GM23338 (cell line): ENCODE data around the gene SARM1. TPM values are rescaled to one million over a fixed set of nuclear protein-coding genes. Genes with fewer than 3 reads are reported as not detected.

Experiments used
- ATAC-seq: fragments of 200-7000 bp; cut with Tn5 transposase; 3 replicates; pipeline ENCODE4 v1.9.1; 2020
- DNase-seq: peaks from one replicate; pipeline ENCODE4 v3.0.0-alpha.2; 2015; ENCODE audit warnings: low spot score
- H2AFZ ChIP-seq: fragments of 200-600 bp; sonication (generic); 2 replicates; pipeline ENCODE4 v1.8.0; 2016; ENCODE audit warnings: antibody characterized with exemption, mild to moderate bottlenecking, moderate library complexity
- H3F3A ChIP-seq: fragments of 200-600 bp; sonication (generic); replicated peaks from 2 replicates; pipeline ENCODE4 v1.8.0; 2017; ENCODE audit warnings: antibody characterized with exemption, mixed run types, low read depth
- H3K27ac ChIP-seq: fragments of 200-600 bp; sonication (generic); 2 replicates; pipeline ENCODE4 v1.6.1; 2016; ENCODE audit warnings: low read depth
- H3K27me3 ChIP-seq: fragments of 200-600 bp; sonication (generic); 2 replicates; pipeline ENCODE4 v1.8.0; 2016; ENCODE audit warnings: mild to moderate bottlenecking, mixed run types, moderate library complexity; ENCODE audit not compliant: insufficient read depth
- H3K36me3 ChIP-seq: fragments of 200-600 bp; sonication (generic); 2 replicates; pipeline ENCODE4 v1.8.0; 2016; ENCODE audit warnings: mild to moderate bottlenecking; ENCODE audit not compliant: insufficient read depth
- H3K4me1 ChIP-seq: fragments of 200-600 bp; sonication (generic); 2 replicates; pipeline ENCODE4 v1.8.0; 2016; ENCODE audit warnings: mild to moderate bottlenecking, moderate library complexity; ENCODE audit not compliant: insufficient read depth
- H3K4me2 ChIP-seq: fragments of 200-600 bp; sonication (generic); 2 replicates; pipeline ENCODE4 v1.7.1; 2017; ENCODE audit warnings: mixed run types
- H3K4me3 ChIP-seq: fragments of 200-600 bp; sonication (generic); 2 replicates; pipeline ENCODE4 v1.6.1; 2016; ENCODE audit warnings: mixed run types
- H3K79me2 ChIP-seq: fragments of 200-600 bp; sonication (generic); replicated peaks from 2 replicates; pipeline ENCODE4 v1.8.0; 2017; ENCODE audit warnings: mild to moderate bottlenecking; ENCODE audit not compliant: insufficient read depth
- H3K9me2 ChIP-seq: fragments of 200-600 bp; sonication (generic); 2 replicates; pipeline ENCODE4 v1.8.0; 2017; ENCODE audit not compliant: insufficient read depth
- H4K20me1 ChIP-seq: fragments of 200-600 bp; sonication (generic); replicated peaks from 2 replicates; pipeline ENCODE4 v1.8.0; 2017; ENCODE audit warnings: mild to moderate bottlenecking; ENCODE audit not compliant: insufficient read depth
- H3K27ac Mint-ChIP-seq: 2 replicates; pipeline ENCODE4 v1.8.0; 2020; ENCODE audit warnings: inconsistent platforms, mild to moderate bottlenecking, moderate library complexity, mixed read lengths
- H3K27me3 Mint-ChIP-seq: 3 replicates; pipeline ENCODE4 v1.8.0; 2022; ENCODE audit warnings: low read depth, mild to moderate bottlenecking, moderate library complexity, mixed read lengths, inconsistent platforms; ENCODE audit not compliant: insufficient read depth, poor library complexity
- H3K36me3 Mint-ChIP-seq: 3 replicates; pipeline ENCODE4 v1.8.0; 2021; ENCODE audit warnings: low read depth, mild to moderate bottlenecking, inconsistent platforms, moderate library complexity, mixed read lengths
- H3K4me1 Mint-ChIP-seq: 3 replicates; pipeline ENCODE4 v1.8.0; 2020; ENCODE audit warnings: mild to moderate bottlenecking, inconsistent platforms, mixed read lengths
- H3K4me3 Mint-ChIP-seq: 3 replicates; pipeline ENCODE4 v1.8.0; 2021; ENCODE audit warnings: moderate library complexity, mild to moderate bottlenecking, inconsistent platforms, mixed read lengths
- H3K9me3 Mint-ChIP-seq: 3 replicates; pipeline ENCODE4 v1.8.0; 2020; ENCODE audit warnings: moderate library complexity, mild to moderate bottlenecking, inconsistent platforms, mixed read lengths
- CREB1 ChIP-seq: fragments of 250-450 bp; sonication (Bioruptor Pico); IDR thresholded peaks from 2 replicates; pipeline ENCODE4 v1.5.0; 2020; ENCODE audit warnings: low read depth, mild to moderate bottlenecking, moderate library complexity
- CTCF ChIP-seq, 2 experiments: fragments of 200-600 bp in 1 of 2; sonication (generic) in 1 of 2; conservative IDR thresholded peaks; 2 replicates each; pipeline versions ENCODE4 v1.5.1 to v1.6.1; 2016 to 2017; ENCODE audit warnings: antibody characterized with exemption in 2 of 2, low read depth in 2 of 2, mild to moderate bottlenecking in 2 of 2, moderate library complexity in 1 of 2
- ETS1 ChIP-seq: IDR thresholded peaks from 2 replicates; pipeline ENCODE4 v1.6.1; 2016; ENCODE audit warnings: antibody characterized with exemption
- EZH2 ChIP-seq: fragments of 200-600 bp; sonication (generic); IDR thresholded peaks from one replicate; pipeline ENCODE4 v1.8.0; 2017; ENCODE audit warnings: antibody characterized with exemption, mild to moderate bottlenecking, low read depth; ENCODE audit not compliant: unreplicated experiment
- EZH2phosphoT487 ChIP-seq: fragments of 200-600 bp; sonication (generic); IDR thresholded peaks from one replicate; pipeline ENCODE4 v1.8.1; 2018; ENCODE audit warnings: antibody characterized with exemption; ENCODE audit not compliant: unreplicated experiment
- JUNB ChIP-seq: IDR thresholded peaks from one replicate; pipeline ENCODE4 v1.6.1; 2016; ENCODE audit warnings: antibody characterized with exemption; ENCODE audit not compliant: unreplicated experiment
- NANOG ChIP-seq: IDR thresholded peaks from 2 replicates; pipeline ENCODE4 v1.6.1; 2016; ENCODE audit warnings: antibody characterized with exemption, borderline replicate concordance
- POLR2AphosphoS5 ChIP-seq: IDR thresholded peaks from 2 replicates; pipeline ENCODE4 v1.6.1; 2016; ENCODE audit warnings: antibody characterized with exemption, low read depth
- STAT1 ChIP-seq: IDR thresholded peaks from one replicate; pipeline ENCODE4 v1.6.1; 2016; ENCODE audit warnings: antibody characterized with exemption; ENCODE audit not compliant: unreplicated experiment
- ZNF114 ChIP-seq: fragments of 250-450 bp; sonication (Bioruptor Pico); IDR thresholded peaks from 2 replicates; pipeline ENCODE4 v1.5.0; 2020; ENCODE audit warnings: mild to moderate bottlenecking, moderate library complexity
- ZNF331 ChIP-seq: fragments of 250-450 bp; sonication (Bioruptor Pico); IDR thresholded peaks from 2 replicates; pipeline ENCODE4 v1.5.0; 2020; ENCODE audit warnings: low read depth, mild to moderate bottlenecking, moderate library complexity
- ZNF462 ChIP-seq: fragments of 250-450 bp; sonication (Bioruptor Pico); IDR thresholded peaks from 2 replicates; pipeline ENCODE4 v1.5.0; 2020; ENCODE audit warnings: mild to moderate bottlenecking, moderate library complexity
- polyA plus RNA-seq: library from polyadenylated mRNA; unstranded; fragments of >200 nt; fragmentation: Nextera tagmentation; extraction: Ambion mirVana; gene quantifications from 2 replicates; pipeline ENCODE4 v1.2.1, GENCODE V29; 2016
- total RNA-seq: library from RNA; depleted of rRNA; stranded (reverse); fragments of >200 nt; shearing (Covaris generic); gene quantifications from 2 replicates; pipeline ENCODE4 v1.2.3, GENCODE V29; 2014
- TF ChIP-seq, protein P1 (sequence below): IDR thresholded peaks from one replicate; pipeline ENCODE4 v1.6.1; 2018; ENCODE audit warnings: antibody characterized with exemption; ENCODE audit not compliant: unreplicated experiment

The SARM1 gene
- total and polyA plus RNA-seq, 2 experiments from 2014 or later, result 0.89 to 15.3 TPM

- no peaks in the 10 kb centered on the region for H3K36me3 ChIP-seq
- 0 out of 2 replicates have a peak, but pooled peaks cover 7% of the 10 kb centered on the region for H3F3A ChIP-seq
- H4K20me1 ChIP-seq, result no peaks in the 10 kb centered on the region
- Mint-ChIP-seq H3K27ac (no peak overlapping the region), H3K9me3 (no peaks in the 10 kb centered on the region; the same call in 2 of the 3 replicates), H3K27me3 (peaks cover 62% of the 10 kb centered on the region), H3K36me3 (peaks cover 3% of the 10 kb centered on the region), H3K4me1 (peaks cover 11% of the 10 kb centered on the region), H3K4me3 (peak overlapping the region; percentile 87)
- H3K27ac ChIP-seq, result no peak overlapping the region
- peak; percentile 48 for DNase-seq
- peaks cover 66% of the 10 kb centered on the region for H3K27me3 ChIP-seq
- H3K4me3 ChIP-seq, result peak overlapping the region; percentile 90
- ATAC-seq, result peak; percentile 39
- no peaks in the 10 kb centered on the region for H3K9me2 ChIP-seq
- H2AFZ ChIP-seq, result peak overlapping the region; percentile 96
- H3K4me1 ChIP-seq, result peaks cover 11% of the 10 kb centered on the region; the same call in 1 of the 2 replicates
- TF ChIP-seq ZNF462 (CRISPR knock-in tag), result no peak
- TF ChIP-seq CTCF (conservative IDR thresholded peaks at IDR 0.05; ENCODE audit: low read depth in 2 of 2), result no peak
- no peak for TF ChIP-seq POLR2AphosphoS5
- TF ChIP-seq ZNF331 (CRISPR knock-in tag), result no peak
- no peak for TF ChIP-seq NANOG
- TF ChIP-seq, protein P1, sequence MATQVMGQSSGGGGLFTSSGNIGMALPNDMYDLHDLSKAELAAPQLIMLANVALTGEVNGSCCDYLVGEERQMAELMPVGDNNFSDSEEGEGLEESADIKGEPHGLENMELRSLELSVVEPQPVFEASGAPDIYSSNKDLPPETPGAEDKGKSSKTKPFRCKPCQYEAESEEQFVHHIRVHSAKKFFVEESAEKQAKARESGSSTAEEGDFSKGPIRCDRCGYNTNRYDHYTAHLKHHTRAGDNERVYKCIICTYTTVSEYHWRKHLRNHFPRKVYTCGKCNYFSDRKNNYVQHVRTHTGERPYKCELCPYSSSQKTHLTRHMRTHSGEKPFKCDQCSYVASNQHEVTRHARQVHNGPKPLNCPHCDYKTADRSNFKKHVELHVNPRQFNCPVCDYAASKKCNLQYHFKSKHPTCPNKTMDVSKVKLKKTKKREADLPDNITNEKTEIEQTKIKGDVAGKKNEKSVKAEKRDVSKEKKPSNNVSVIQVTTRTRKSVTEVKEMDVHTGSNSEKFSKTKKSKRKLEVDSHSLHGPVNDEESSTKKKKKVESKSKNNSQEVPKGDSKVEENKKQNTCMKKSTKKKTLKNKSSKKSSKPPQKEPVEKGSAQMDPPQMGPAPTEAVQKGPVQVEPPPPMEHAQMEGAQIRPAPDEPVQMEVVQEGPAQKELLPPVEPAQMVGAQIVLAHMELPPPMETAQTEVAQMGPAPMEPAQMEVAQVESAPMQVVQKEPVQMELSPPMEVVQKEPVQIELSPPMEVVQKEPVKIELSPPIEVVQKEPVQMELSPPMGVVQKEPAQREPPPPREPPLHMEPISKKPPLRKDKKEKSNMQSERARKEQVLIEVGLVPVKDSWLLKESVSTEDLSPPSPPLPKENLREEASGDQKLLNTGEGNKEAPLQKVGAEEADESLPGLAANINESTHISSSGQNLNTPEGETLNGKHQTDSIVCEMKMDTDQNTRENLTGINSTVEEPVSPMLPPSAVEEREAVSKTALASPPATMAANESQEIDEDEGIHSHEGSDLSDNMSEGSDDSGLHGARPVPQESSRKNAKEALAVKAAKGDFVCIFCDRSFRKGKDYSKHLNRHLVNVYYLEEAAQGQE, result no peak
- no peak for TF ChIP-seq JUNB
- no peak for TF ChIP-seq ZNF114 (CRISPR knock-in tag)
- TF ChIP-seq ETS1, result no peak
- TF ChIP-seq STAT1, result no peak
- no peak for TF ChIP-seq EZH2phosphoT487
- TF ChIP-seq CREB1 (CRISPR knock-in tag), result no peak
- TF ChIP-seq EZH2, result no peak
- H3K4me2 ChIP-seq, result peak overlapping the region; percentile 95
- H3K79me2 ChIP-seq, result no peaks in the 10 kb centered on the region
Observed at GRCh38 chr17:28385037-28385400, 13.5 kb downstream of the SARM1 start.
